BLaER1 treated with 17β-estradiol and CSF1 and Interleukin-3, amounts not matched to agents 10 nM and 100 nM (cell line): ENCODE data around the gene CYFIP1.

Experiments used
- H3K27ac ChIP-seq, 11 experiments: shearing (Covaris generic); formaldehyde crosslinking; 2 replicates each; pipeline ENCODE4 v1.8.1; 2022
- H3K27me3 ChIP-seq, 11 experiments: shearing (Covaris generic); formaldehyde crosslinking; 2 replicates each; pipeline ENCODE4 v1.8.1; 2022
- H3K36me3 ChIP-seq, 11 experiments: shearing (Covaris generic); formaldehyde crosslinking; 2 replicates each; pipeline ENCODE4 v1.8.1; 2022
- H3K4me1 ChIP-seq, 10 experiments: shearing (Covaris generic); formaldehyde crosslinking; 2 replicates each; pipeline ENCODE4 v1.8.1; 2022
- H3K4me2 ChIP-seq, 11 experiments: shearing (Covaris generic); formaldehyde crosslinking; 2 replicates each; pipeline ENCODE4 v1.8.1; 2022
- H3K4me3 ChIP-seq, 10 experiments: shearing (Covaris generic); formaldehyde crosslinking; 2 replicates each; pipeline ENCODE4 v1.8.1; 2022
- H3K9ac ChIP-seq, 11 experiments: shearing (Covaris generic); formaldehyde crosslinking; 2 replicates each; pipeline ENCODE4 v1.8.1; 2022
- H3K9me3 ChIP-seq, 11 experiments: shearing (Covaris generic); formaldehyde crosslinking; replicated peaks in 1 of 11; 2 replicates each; pipeline ENCODE4 v1.8.1; 2022
- H4K20me1 ChIP-seq, 11 experiments: shearing (Covaris generic); formaldehyde crosslinking; 2 replicates each; pipeline ENCODE4 v1.8.1; 2022
- Cebpa-rat ChIP-seq, 11 experiments: shearing (Covaris generic); IDR thresholded peaks; 2 replicates each; pipeline ENCODE4 v1.8.1; 2022

The CYFIP1 gene

GRCh38 chr15:22956257-22956977 lies 23.8 kb downstream of the CYFIP1 start:
- Histone ChIP-seq H3K4me2 (peak overlapping the region; percentile 80 to 100 (median 96)), H4K20me1 (peaks cover 52 to 100% (median 97%) of the 10 kb centered on the region in 11 experiments), H3K36me3 (no peaks in the 10 kb centered on the region), H3K27me3 (no peaks in the 10 kb centered on the region; a peak in 2 of 22 replicates), H3K27ac (peak overlapping the region; percentile 56 to 86 (median 77)), H3K9ac (peak overlapping the region; percentile 48 to 77 (median 72); a peak in 21 of 22 replicates), H3K4me1 (peaks cover 100% of the 10 kb centered on the region in 10 experiments), H3K4me3 (peak overlapping the region in 8 of 10 experiments; percentile 6 to 53 (median 26); a peak in 10 of 20 replicates), H3K9me3 (no peaks in the 10 kb centered on the region)
- no peak for TF ChIP-seq Cebpa-rat (IDR thresholded peaks at IDR 0.05)

GRCh38 chr15:22955544-22956119 lies 24.5 kb downstream of the CYFIP1 start:
- TF ChIP-seq Cebpa-rat (IDR thresholded peaks at IDR 0.05) = no peak
- Histone ChIP-seq H3K9me3 (no peaks in the 10 kb centered on the region), H4K20me1 (peaks cover 46 to 100% (median 97%) of the 10 kb centered on the region in 11 experiments), H3K27me3 (no peaks in the 10 kb centered on the region; a peak in 2 of 22 replicates), H3K27ac (peak overlapping the region; percentile 56 to 86 (median 77)), H3K36me3 (no peaks in the 10 kb centered on the region), H3K4me2 (peak overlapping the region; percentile 80 to 100 (median 96)), H3K9ac (peak overlapping the region; percentile 57 to 77 (median 72)), H3K4me3 (peak overlapping the region in 8 of 10 experiments; percentile 12 to 53 (median 31); a peak in 12 of 20 replicates), H3K4me1 (peaks cover 100% of the 10 kb centered on the region in 10 experiments)

- peak overlapping the region; percentile 57 to 77 (median 70) for H3K9ac ChIP-seq
- H4K20me1 ChIP-seq = peaks cover 39 to 100% (median 95%) of the 10 kb centered on the region in 11 experiments
- peak overlapping the region in 8 of 10 experiments; percentile 9 to 34 (median 20); a peak in 10 of 20 replicates for H3K4me3 ChIP-seq
- H3K27ac ChIP-seq = peak overlapping the region; percentile 56 to 86 (median 77)
- H3K27me3 ChIP-seq = no peaks in the 10 kb centered on the region; a peak in 2 of 22 replicates
- H3K36me3 ChIP-seq = no peaks in the 10 kb centered on the region
- peak overlapping the region; percentile 80 to 100 (median 96) for H3K4me2 ChIP-seq
- no peak for TF ChIP-seq Cebpa-rat (IDR thresholded peaks at IDR 0.05)
- H3K4me1 ChIP-seq = peaks cover 100% of the 10 kb centered on the region in 10 experiments
- no peaks in the 10 kb centered on the region for H3K9me3 ChIP-seq
Measured at GRCh38 chr15:22954798-22955543, 25.2 kb downstream of the CYFIP1 start.

- Histone ChIP-seq H3K36me3 (no peaks in the 10 kb centered on the region), H3K9ac (peak overlapping the region; percentile 18 to 77 (median 70); a peak in 19 of 22 replicates), H3K9me3 (no peaks in the 10 kb centered on the region), H3K27me3 (no peaks in the 10 kb centered on the region; a peak in 2 of 22 replicates), H4K20me1 (peaks cover 32 to 100% (median 89%) of the 10 kb centered on the region in 11 experiments), H3K4me2 (peak overlapping the region; percentile 80 to 100 (median 96)), H3K4me1 (peaks cover 100% of the 10 kb centered on the region in 10 experiments), H3K4me3 (peak overlapping the region in 2 of 10 experiments; percentile 34; a peak in 2 of 20 replicates), H3K27ac (peak overlapping the region in 10 of 11 experiments; percentile 26 to 86 (median 77); a peak in 17 of 22 replicates)
- TF ChIP-seq Cebpa-rat (IDR thresholded peaks at IDR 0.05) = no peak
Measured at GRCh38 chr15:22954326-22954725, 25.8 kb downstream of the CYFIP1 start.

GRCh38 chr15:22952796-22953579 lies 27.2 kb downstream of the CYFIP1 start:
- Histone ChIP-seq H3K9ac (peak overlapping the region in 9 of 11 experiments; percentile 24 to 70 (median 50); a peak in 17 of 22 replicates), H4K20me1 (peaks cover 24 to 100% (median 84%) of the 10 kb centered on the region in 11 experiments; a peak in 21 of 22 replicates), H3K27me3 (no peaks in the 10 kb centered on the region; a peak in 1 of 22 replicates), H3K4me2 (peak overlapping the region; percentile 80 to 100 (median 96)), H3K36me3 (no peaks in the 10 kb centered on the region), H3K4me1 (peaks cover 100% of the 10 kb centered on the region in 10 experiments), H3K9me3 (no peaks in the 10 kb centered on the region), H3K27ac (peak overlapping the region in 9 of 11 experiments; percentile 2 to 83 (median 61); a peak in 14 of 22 replicates), H3K4me3 (peak overlapping the region in 2 of 10 experiments; percentile 3 to 18; a peak in 2 of 20 replicates)
- no peak for TF ChIP-seq Cebpa-rat (IDR thresholded peaks at IDR 0.05)

GRCh38 chr15:22951381-22952280 lies 28.5 kb downstream of the CYFIP1 start:
- Histone ChIP-seq H4K20me1 (peaks cover 29 to 100% (median 84%) of the 10 kb centered on the region in 11 experiments), H3K4me3 (peak overlapping the region in 9 of 10 experiments; percentile 2 to 36 (median 18); a peak in 10 of 20 replicates), H3K36me3 (peaks cover 1 to 12% (median 9%) of the 10 kb centered on the region in 11 experiments; a peak in 19 of 22 replicates), H3K27ac (peak overlapping the region in 9 of 11 experiments; percentile 61 to 83 (median 67); a peak in 18 of 22 replicates), H3K9me3 (no peaks in the 10 kb centered on the region), H3K9ac (peak overlapping the region; percentile 14 to 70 (median 55); a peak in 20 of 22 replicates), H3K27me3 (no peaks in the 10 kb centered on the region; a peak in 1 of 22 replicates), H3K4me1 (peaks cover 97 to 100% (median 98%) of the 10 kb centered on the region in 10 experiments), H3K4me2 (peak overlapping the region; percentile 80 to 100 (median 96))
- TF ChIP-seq Cebpa-rat (IDR thresholded peaks at IDR 0.05) = no peak

- H3K9ac ChIP-seq = peak overlapping the region; percentile 34 to 70 (median 55); a peak in 16 of 22 replicates
- peak overlapping the region; percentile 80 to 100 (median 96) for H3K4me2 ChIP-seq
- H3K27ac ChIP-seq = peak overlapping the region in 9 of 11 experiments; percentile 61 to 83 (median 67); a peak in 18 of 22 replicates
- H3K4me1 ChIP-seq = peaks cover 91 to 99% (median 94%) of the 10 kb centered on the region in 10 experiments
- no peaks in the 10 kb centered on the region for H3K9me3 ChIP-seq
- peak overlapping the region in 8 of 10 experiments; percentile 12 to 50 (median 23); a peak in 10 of 20 replicates for H3K4me3 ChIP-seq
- H3K36me3 ChIP-seq = peaks cover 7 to 19% (median 15%) of the 10 kb centered on the region in 11 experiments; a peak in 21 of 22 replicates
- no peak for TF ChIP-seq Cebpa-rat (IDR thresholded peaks at IDR 0.05)
- H3K27me3 ChIP-seq = no peaks in the 10 kb centered on the region; a peak in 1 of 22 replicates
- peaks cover 26 to 100% (median 83%) of the 10 kb centered on the region in 11 experiments for H4K20me1 ChIP-seq
Measured at GRCh38 chr15:22951031-22951380, 29.2 kb downstream of the CYFIP1 start.
